GM23248 (cell line): Measurements from ENCODE around the gene PID1.

Source experiments
- EZH2 ChIP-seq: fragments of 200-600 bp; sonication (generic); IDR thresholded peaks from 2 replicates; pipeline ENCODE4 v1.6.1; 2018; ENCODE audit warnings: antibody characterized with exemption, mild to moderate bottlenecking; ENCODE audit not compliant: insufficient read depth, poor library complexity, severe bottlenecking
- EZH2phosphoT487 ChIP-seq: fragments of 200-600 bp; sonication (generic); IDR thresholded peaks from 2 replicates; pipeline ENCODE4 v1.6.1; 2018; ENCODE audit warnings: antibody characterized with exemption, moderate library complexity, mild to moderate bottlenecking, low read depth; ENCODE audit not compliant: insufficient read depth

- TF ChIP-seq EZH2 (no peak), EZH2phosphoT487 (no peak)
Observed at GRCh38 chr2:229098801-229099200, 172.3 kb downstream of the PID1 start.
